SK-N-SH (cell line): ENCODE measurements around the gene PFKP. TPM values are rescaled to one million over a fixed set of nuclear protein-coding genes. Genes with fewer than 3 reads are reported as not detected.

ENCODE experiments used
- CTCF ChIA-PET: fragments of 300-600, 350-600 bp; formaldehyde crosslinking; extraction: SDS; loops from one replicate; lab custom pipeline; 2021; lab: Yijun Ruan, JAX
- POLR2A ChIA-PET: fragments of 350-600 bp; sonication (Branson Sonifier 250); formaldehyde crosslinking; extraction: SDS; loops from one replicate; lab custom pipeline; 2020; ENCODE audit warnings: antibody characterized with exemption, inconsistent platforms; lab: Yijun Ruan, JAX
- DNase-seq: peaks from one replicate; pipeline ENCODE4 v3.0.0; 2012
- H2AFZ ChIP-seq: fragments of 200-600 bp; sonication (generic); 2 replicates; pipeline ENCODE4 v1.8.1; 2016; ENCODE audit warnings: antibody characterized with exemption, mild to moderate bottlenecking, low read depth
- H3F3A ChIP-seq: fragments of 200-600 bp; sonication (generic); replicated peaks from 2 replicates; pipeline ENCODE3; 2016; ENCODE audit warnings: antibody characterized with exemption, mild to moderate bottlenecking; ENCODE audit not compliant: insufficient read depth
- H3K27ac ChIP-seq, 2 experiments: fragments of 200-500 bp in 1 of 2; fragments of 200-600 bp in 1 of 2; sonication (Bioruptor generic) in 1 of 2; sonication (generic), shearing (Covaris generic) in 1 of 2; 2 replicates each; pipeline versions ENCODE4 v1.5.1 to v1.6.1; 2014 to 2016; ENCODE audit warnings: low read depth in 2 of 2, inconsistent platforms in 1 of 2, low read length in 1 of 2, mild to moderate bottlenecking in 1 of 2, mixed read lengths in 1 of 2
- H3K27me3 ChIP-seq: fragments of 200-600 bp; sonication (generic), shearing (Covaris generic); 2 replicates; pipeline ENCODE4 v1.6.1; 2016; ENCODE audit warnings: mixed run types; ENCODE audit not compliant: insufficient read depth
- H3K36me3 ChIP-seq, 2 experiments: fragments of 200-500 bp in 1 of 2; fragments of 200-600 bp in 1 of 2; sonication (Bioruptor generic) in 1 of 2; sonication (generic) in 1 of 2; replicated peaks in 1 of 2; 2 replicates each; pipeline versions ENCODE3 to v1.5.1; 2014 to 2016; ENCODE audit warnings: low read length in 1 of 2, mild to moderate bottlenecking in 1 of 2; ENCODE audit not compliant: insufficient read depth in 2 of 2, control insufficient read depth in 1 of 2
- H3K4me1 ChIP-seq, 2 experiments: fragments of 200-500 bp in 1 of 2; fragments of 200-600 bp in 1 of 2; sonication (Bioruptor generic) in 1 of 2; sonication (generic), shearing (Covaris generic) in 1 of 2; 2 replicates each; pipeline versions ENCODE4 v1.5.1 to v1.6.1; 2014 to 2016; ENCODE audit warnings: low read depth in 1 of 2, low read length in 1 of 2, mixed run types in 1 of 2; ENCODE audit not compliant: insufficient read depth in 2 of 2, control insufficient read depth in 1 of 2
- H3K4me2 ChIP-seq: fragments of 200-600 bp; sonication (generic), shearing (Covaris generic); 2 replicates; pipeline ENCODE4 v1.6.1; 2017; ENCODE audit warnings: mixed run types
- H3K4me3 ChIP-seq, 2 experiments: fragments of 200-500 bp in 1 of 2; fragments of 200-600 bp in 1 of 2; sonication (Bioruptor generic) in 1 of 2; sonication (generic), shearing (Covaris generic) in 1 of 2; 2 replicates each; pipeline versions ENCODE4 v1.5.1 to v1.8.1; 2014 to 2016; ENCODE audit warnings: low read depth in 2 of 2, inconsistent platforms in 1 of 2, low read length in 1 of 2, mild to moderate bottlenecking in 1 of 2, mixed read lengths in 1 of 2, moderate library complexity in 1 of 2
- H3K79me2 ChIP-seq: fragments of 200-600 bp; sonication (generic); 2 replicates; pipeline ENCODE4 v1.8.1; 2017; ENCODE audit warnings: mild to moderate bottlenecking; ENCODE audit not compliant: insufficient read depth
- H3K9ac ChIP-seq: fragments of 200-600 bp; sonication (generic); 2 replicates; pipeline ENCODE4 v1.6.1; 2017; ENCODE audit warnings: mixed run types
- H3K9me2 ChIP-seq: fragments of 200-600 bp; sonication (generic); 2 replicates; pipeline ENCODE4 v1.6.1; 2017; ENCODE audit warnings: mixed run types
- H3K9me3 ChIP-seq: fragments of 200-600 bp; sonication (generic); 2 replicates; pipeline ENCODE4 v1.6.1; 2017; ENCODE audit warnings: mixed run types, mild to moderate bottlenecking, moderate library complexity
- H4K20me1 ChIP-seq: fragments of 200-600 bp; sonication (generic); 2 replicates; pipeline ENCODE4 v1.6.1; 2017; ENCODE audit warnings: mild to moderate bottlenecking, mixed run types; ENCODE audit not compliant: insufficient read depth
- EZH2phosphoT487 ChIP-seq: fragments of 200-600 bp; sonication (generic); IDR thresholded peaks from 2 replicates; pipeline ENCODE4 v1.6.1; 2017; ENCODE audit warnings: low read depth, mixed run types, mild to moderate bottlenecking, antibody characterized with exemption, moderate library complexity, borderline replicate concordance
- FOSL2 ChIP-seq: IDR thresholded peaks from 2 replicates; pipeline ENCODE4 v1.4.0; 2012; ENCODE audit warnings: low read depth, mild to moderate bottlenecking, moderate library complexity, borderline replicate concordance
- FOXJ3 ChIP-seq: sonication (generic); formaldehyde crosslinking; IDR thresholded peaks from 2 replicates; pipeline ENCODE4 v1.5.1; 2020; ENCODE audit warnings: mild to moderate bottlenecking, missing genetic modification reagents
- GABPA ChIP-seq: IDR thresholded peaks from 2 replicates; pipeline ENCODE4 v1.4.0; 2012; ENCODE audit warnings: low read depth, mild to moderate bottlenecking
- MEF2A ChIP-seq: IDR thresholded peaks from 2 replicates; pipeline ENCODE4 v1.4.0; 2012; ENCODE audit warnings: low read depth, borderline replicate concordance
- MXI1 ChIP-seq: IDR thresholded peaks from 2 replicates; pipeline ENCODE4 v1.6.1; 2012; ENCODE audit warnings: mild to moderate bottlenecking, low read depth, low read length, improper control_type of control experiment
- NFIC ChIP-seq: IDR thresholded peaks from 2 replicates; pipeline ENCODE4 v1.4.0; 2012; ENCODE audit warnings: borderline replicate concordance
- PBX3 ChIP-seq: IDR thresholded peaks from 2 replicates; pipeline ENCODE4; 2012
- POLR2AphosphoS5 ChIP-seq: IDR thresholded peaks from 2 replicates; pipeline ENCODE4 v1.6.1; 2012; ENCODE audit warnings: low read depth, low read length
- RCOR1 ChIP-seq: fragments of 150-350 bp; IDR thresholded peaks from 2 replicates; pipeline ENCODE4 v1.6.1; 2017; ENCODE audit warnings: antibody characterized with exemption, low read length
- RFX5 ChIP-seq: IDR thresholded peaks from 2 replicates; pipeline ENCODE4 v1.6.1; 2012; ENCODE audit warnings: mild to moderate bottlenecking, improper control_type of control experiment, low read length
- RXRA ChIP-seq: IDR thresholded peaks from 2 replicates; pipeline ENCODE4 v1.4.0; 2012; ENCODE audit warnings: low read depth, mild to moderate bottlenecking, borderline replicate concordance
- SMC3 ChIP-seq: IDR thresholded peaks from 2 replicates; pipeline ENCODE4 v1.6.1; 2012; ENCODE audit warnings: low read depth, low read length, improper control_type of control experiment
- USF1 ChIP-seq: IDR thresholded peaks from 2 replicates; pipeline ENCODE4 v1.4.0; 2012; ENCODE audit warnings: low read depth, borderline replicate concordance
- USF2 ChIP-seq: fragments of 150-350 bp; IDR thresholded peaks from 2 replicates; pipeline ENCODE4 v1.6.1; 2017; ENCODE audit warnings: antibody characterized with exemption, low read length, low read depth, borderline replicate concordance
- YY1 ChIP-seq: IDR thresholded peaks from 2 replicates; pipeline ENCODE4 v1.4.0; 2012; ENCODE audit warnings: low read depth, mild to moderate bottlenecking
- ZBTB33 ChIP-seq: IDR thresholded peaks from 2 replicates; pipeline ENCODE4 v1.4.0; 2012; ENCODE audit warnings: low read depth, borderline replicate concordance
- WGBS: methylation state at CpG from one replicate; pipeline ENCODE4 v1.1.6; 2017; ENCODE audit warnings: low lambda C conversion rate; 5-methylcytosine and 5-hydroxymethylcytosine counted together
- polyA plus RNA-seq, 3 experiments: library from polyadenylated mRNA; depleted of rRNA; stranded (reverse); fragments of >200 nt; gene quantifications; 2 replicates each; pipeline ENCODE4 v1.2.3, GENCODE V29; 2012

Gene PFKP
- polyA plus RNA-seq, 1 of the 3 experiments (the other 2 are of a cell fraction) = 175 TPM

- POLR2A ChIA-PET = no interaction called here
- H4K20me1 ChIP-seq = no peaks in the 10 kb centered on the region
- H3K9me3 ChIP-seq = no peaks in the 10 kb centered on the region
- WGBS = 47% methylated on average over 5 of the region's 5 CpGs
- no peaks in the 10 kb centered on the region for H3F3A ChIP-seq
- peaks cover 11% of the 10 kb centered on the region; the same call in 1 of the 2 replicates for H3K27me3 ChIP-seq
- no peak for DNase-seq
- H3K4me1 ChIP-seq = no peaks in the 10 kb centered on the region
- no peak overlapping the region for H3K4me3 ChIP-seq
- H3K9me2 ChIP-seq = no peaks in the 10 kb centered on the region
- H3K4me2 ChIP-seq = no peak overlapping the region
- TF ChIP-seq RCOR1 (no peak), MXI1 (no peak), YY1 (no peak), FOSL2 (no peak)
- TF ChIP-seq, all 33 proteins: peak for 0
- Histone ChIP-seq H3K27ac (no peak overlapping the region), H3K36me3 (no peaks in the 10 kb centered on the region), H2AFZ (no peak overlapping the region), H3K9ac (no peak overlapping the region), H3K79me2 (no peaks in the 10 kb centered on the region)
- CTCF ChIA-PET = no interaction called here
Observed at GRCh38 chr10:3033925-3034324, 33.4 kb upstream of the PFKP start.

GRCh38 chr10:3034616-3035015 lies 32.7 kb upstream of the PFKP start:
- H3K36me3 ChIP-seq = no peaks in the 10 kb centered on the region
- no peaks in the 10 kb centered on the region for H3K9me3 ChIP-seq
- H3F3A ChIP-seq = no peaks in the 10 kb centered on the region
- DNase-seq = no peak
- H3K4me1 ChIP-seq = no peaks in the 10 kb centered on the region
- TF ChIP-seq NFIC (no peak), EZH2phosphoT487 (no peak), RCOR1 (no peak), USF1 (no peak), FOXJ3 (CRISPR knock-in tag) (no peak), PBX3 (no peak), POLR2AphosphoS5 (no peak), GABPA (no peak), MEF2A (no peak), YY1 (no peak), USF2 (no peak), RXRA (no peak), RFX5 (no peak), ZBTB33 (no peak), SMC3 (no peak)
- 52% methylated on average over 4 of the region's 4 CpGs for WGBS
- H3K27ac ChIP-seq = no peak overlapping the region
- ChIA-PET CTCF (no interaction called here), POLR2A (no interaction called here)
- no peak overlapping the region for H3K4me2 ChIP-seq
- H3K27me3 ChIP-seq = peaks cover 5% of the 10 kb centered on the region; the same call in 1 of the 2 replicates
- H3K4me3 ChIP-seq = no peak overlapping the region
- no peak overlapping the region for H3K9ac ChIP-seq
- H3K9me2 ChIP-seq = no peaks in the 10 kb centered on the region
- H3K79me2 ChIP-seq = no peaks in the 10 kb centered on the region
- no peaks in the 10 kb centered on the region for H4K20me1 ChIP-seq
- H2AFZ ChIP-seq = no peak overlapping the region
